ENCODE results near the gene AOPEP. TPM values are rescaled to one million over a fixed set of nuclear protein-coding genes. Genes with fewer than 3 reads are reported as not detected.

AOPEP gene
- total RNA-seq, 1 donor from 2014 or later, result 24.8 TPM

DNA sequence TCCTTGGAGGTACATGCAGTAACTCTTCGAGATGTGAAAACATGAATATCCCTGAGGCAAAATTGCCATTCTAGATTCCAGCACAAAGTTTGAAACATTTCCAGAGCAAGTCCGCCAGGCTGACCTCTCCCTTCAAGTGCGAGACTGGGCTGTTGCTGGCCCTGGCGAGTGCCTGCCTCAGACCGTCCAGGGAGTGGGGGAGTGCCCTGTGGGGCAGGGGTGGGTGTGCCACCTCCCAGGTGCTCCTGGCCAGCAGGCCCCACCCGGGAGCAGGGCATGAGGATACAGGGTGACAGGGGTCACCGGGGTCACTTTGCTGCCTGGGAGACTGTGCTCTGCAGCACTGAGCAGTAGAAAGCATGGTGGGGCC is 199.9 kb downstream of the AOPEP start:
- TF ChIP-seq, protein P1, sequence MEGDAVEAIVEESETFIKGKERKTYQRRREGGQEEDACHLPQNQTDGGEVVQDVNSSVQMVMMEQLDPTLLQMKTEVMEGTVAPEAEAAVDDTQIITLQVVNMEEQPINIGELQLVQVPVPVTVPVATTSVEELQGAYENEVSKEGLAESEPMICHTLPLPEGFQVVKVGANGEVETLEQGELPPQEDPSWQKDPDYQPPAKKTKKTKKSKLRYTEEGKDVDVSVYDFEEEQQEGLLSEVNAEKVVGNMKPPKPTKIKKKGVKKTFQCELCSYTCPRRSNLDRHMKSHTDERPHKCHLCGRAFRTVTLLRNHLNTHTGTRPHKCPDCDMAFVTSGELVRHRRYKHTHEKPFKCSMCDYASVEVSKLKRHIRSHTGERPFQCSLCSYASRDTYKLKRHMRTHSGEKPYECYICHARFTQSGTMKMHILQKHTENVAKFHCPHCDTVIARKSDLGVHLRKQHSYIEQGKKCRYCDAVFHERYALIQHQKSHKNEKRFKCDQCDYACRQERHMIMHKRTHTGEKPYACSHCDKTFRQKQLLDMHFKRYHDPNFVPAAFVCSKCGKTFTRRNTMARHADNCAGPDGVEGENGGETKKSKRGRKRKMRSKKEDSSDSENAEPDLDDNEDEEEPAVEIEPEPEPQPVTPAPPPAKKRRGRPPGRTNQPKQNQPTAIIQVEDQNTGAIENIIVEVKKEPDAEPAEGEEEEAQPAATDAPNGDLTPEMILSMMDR (conservative IDR thresholded peaks at IDR 0.05), result no peak
- DNase-seq (ENCODE audit: low read depth, low spot score), result no peak
- Mint-ChIP-seq H3K4me3 (no peak overlapping the region), H3K36me3 (ENCODE audit: low read depth) (no peaks in the 10 kb centered on the region), H3K27ac (ENCODE audit: unreplicated experiment) (no peak overlapping the region), H3K9me3 (no peaks in the 10 kb centered on the region), H3K4me1 (peaks cover 51% of the 10 kb centered on the region), H3K27me3 (ENCODE audit: low read depth) (no peaks in the 10 kb centered on the region)

DNA sequence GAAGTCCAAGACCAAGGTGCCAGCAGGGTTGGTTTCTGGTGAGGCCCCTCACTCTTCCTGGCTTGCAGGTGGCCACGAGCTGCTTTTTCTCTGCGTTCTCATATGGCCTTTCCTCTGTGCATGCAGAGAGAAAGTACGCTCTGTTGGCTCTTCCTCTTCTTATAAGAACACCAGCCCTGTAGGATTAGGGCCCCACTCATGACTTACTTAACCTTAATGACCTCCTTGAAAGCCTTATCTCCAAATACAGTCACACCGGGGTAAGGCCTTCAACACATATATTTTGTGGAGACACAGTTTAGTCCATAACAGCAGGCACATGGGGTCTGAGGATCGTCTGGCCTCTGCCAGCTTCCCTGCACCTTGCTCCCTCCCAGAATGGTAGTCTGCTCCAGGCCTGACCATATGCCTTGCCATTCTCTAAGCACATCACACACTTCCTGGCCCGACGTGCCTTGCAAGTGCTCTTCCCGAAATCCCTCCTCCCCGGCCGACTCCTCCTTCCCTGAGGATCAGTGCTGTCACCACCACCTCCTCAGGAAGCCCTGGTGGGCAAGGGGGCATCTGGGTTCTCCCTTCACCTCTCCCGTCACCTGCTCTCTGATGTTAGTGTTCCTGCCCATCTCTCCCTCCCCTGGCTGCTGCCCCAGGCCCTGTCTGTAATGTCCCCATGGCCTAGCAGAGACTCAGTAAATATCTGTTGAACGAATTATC is 200.7 kb downstream of the AOPEP start:
- TF ChIP-seq, protein P1 (conservative IDR thresholded peaks at IDR 0.05), result no peak

DNA sequence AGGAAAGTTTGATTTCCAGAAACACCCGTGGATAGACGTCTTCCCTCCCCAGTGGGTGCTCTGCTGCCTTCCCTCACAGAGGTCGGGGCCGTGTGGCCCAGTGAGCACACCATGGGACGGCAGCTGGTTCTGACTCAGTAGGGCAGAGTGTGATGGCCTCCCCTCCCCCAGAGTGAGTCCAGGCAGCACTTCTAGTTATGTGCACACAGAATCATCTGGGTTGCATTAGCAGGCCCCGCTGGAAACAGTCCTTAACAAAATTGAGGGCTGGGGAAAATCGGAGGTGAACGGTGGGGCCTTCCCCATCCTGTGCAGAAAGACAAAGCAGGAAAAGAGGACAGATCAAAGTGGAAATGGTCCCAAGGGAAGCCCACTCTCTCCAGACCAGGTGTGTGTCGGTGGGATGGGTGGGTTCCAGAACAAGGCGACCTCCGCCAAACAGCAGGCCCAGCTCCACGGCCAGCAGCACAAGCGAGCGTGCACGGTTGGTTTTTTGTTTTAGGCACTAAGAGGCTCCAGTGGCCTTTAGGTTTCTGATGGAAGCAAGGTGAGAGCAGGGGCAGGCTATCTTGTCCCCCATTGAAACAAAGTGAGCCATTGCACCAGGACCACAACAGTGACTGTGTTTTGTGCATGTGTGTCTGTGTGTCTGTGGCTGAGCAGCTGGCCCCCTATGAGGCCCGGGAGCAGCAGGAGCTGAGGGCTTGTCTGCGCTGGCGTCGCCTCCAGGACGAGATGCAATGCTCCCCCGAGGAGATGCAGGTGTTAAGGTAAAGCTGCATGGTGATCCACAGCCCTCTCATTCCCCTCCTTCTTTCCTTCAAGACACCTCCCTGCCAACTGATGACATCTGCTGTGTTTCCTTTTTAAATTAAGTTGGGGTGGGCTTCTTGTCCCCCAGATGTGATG is 201.5 kb downstream of the AOPEP start:
- H3K9me3 Mint-ChIP-seq, result no peaks in the 10 kb centered on the region
- TF ChIP-seq, protein P1 (conservative IDR thresholded peaks at IDR 0.05), result no peak
- no peaks in the 10 kb centered on the region for H3K36me3 Mint-ChIP-seq (ENCODE audit: low read depth)
- H3K27me3 Mint-ChIP-seq (ENCODE audit: low read depth), result no peaks in the 10 kb centered on the region
- peaks cover 38% of the 10 kb centered on the region for H3K4me1 Mint-ChIP-seq
- no peak for DNase-seq (ENCODE audit: low read depth, low spot score)
- H3K27ac Mint-ChIP-seq (ENCODE audit: unreplicated experiment), result peak overlapping the region; percentile 77
- H3K4me3 Mint-ChIP-seq, result no peak overlapping the region

More for the DNA sequence above, 200.7 kb downstream of the AOPEP start:
- Mint-ChIP-seq H3K4me3 (no peak overlapping the region), H3K36me3 (ENCODE audit: low read depth) (no peaks in the 10 kb centered on the region), H3K9me3 (no peaks in the 10 kb centered on the region), H3K27me3 (ENCODE audit: low read depth) (no peaks in the 10 kb centered on the region), H3K27ac (ENCODE audit: unreplicated experiment) (peak overlapping the region; percentile 77), H3K4me1 (peaks cover 43% of the 10 kb centered on the region)
- DNase-seq (ENCODE audit: low read depth, low spot score), result no peak

DNA sequence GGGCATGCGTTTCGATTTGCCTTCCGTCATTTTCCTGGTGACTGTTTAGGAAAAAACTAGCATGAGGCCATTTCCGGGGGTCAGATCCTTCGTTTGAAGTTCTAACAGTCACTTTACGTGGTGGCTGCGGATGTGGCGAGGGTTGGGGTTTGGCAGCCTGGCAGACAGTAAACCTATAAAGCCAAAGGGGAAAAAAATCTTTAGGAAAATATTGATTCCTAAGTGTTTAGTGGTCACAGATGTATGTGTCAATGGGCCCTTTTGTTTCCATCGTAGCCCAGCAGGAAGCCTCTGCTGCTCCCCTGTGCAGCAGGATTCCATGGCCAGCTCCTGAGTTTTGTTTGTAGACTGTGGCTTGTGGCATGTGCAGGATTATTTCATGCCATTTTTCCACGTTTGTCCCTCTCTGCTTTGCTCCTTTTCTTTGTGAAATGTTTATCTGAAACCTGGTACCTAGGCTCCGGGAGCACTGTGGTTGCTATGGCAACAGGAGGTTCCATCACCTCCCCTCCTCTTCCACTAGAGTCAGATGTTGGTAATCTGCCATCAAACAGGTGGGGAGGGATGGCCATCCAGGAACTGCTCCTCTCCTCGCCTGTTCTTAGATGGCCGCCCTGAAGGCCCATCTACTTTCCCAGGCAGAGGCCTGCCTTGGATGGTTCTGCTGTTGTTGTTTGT is 202.3 kb downstream of the AOPEP start:
- no peak overlapping the region for H3K4me3 Mint-ChIP-seq
- TF ChIP-seq, protein P1 (conservative IDR thresholded peaks at IDR 0.05), result no peak
- H3K9me3 Mint-ChIP-seq, result no peaks in the 10 kb centered on the region
- H3K4me1 Mint-ChIP-seq, result peaks cover 35% of the 10 kb centered on the region
- peak overlapping the region; percentile 85 for H3K27ac Mint-ChIP-seq (ENCODE audit: unreplicated experiment)
- H3K27me3 Mint-ChIP-seq (ENCODE audit: low read depth), result no peaks in the 10 kb centered on the region
- DNase-seq (ENCODE audit: low read depth, low spot score), result no peak
- no peaks in the 10 kb centered on the region for H3K36me3 Mint-ChIP-seq (ENCODE audit: low read depth)

DNA sequence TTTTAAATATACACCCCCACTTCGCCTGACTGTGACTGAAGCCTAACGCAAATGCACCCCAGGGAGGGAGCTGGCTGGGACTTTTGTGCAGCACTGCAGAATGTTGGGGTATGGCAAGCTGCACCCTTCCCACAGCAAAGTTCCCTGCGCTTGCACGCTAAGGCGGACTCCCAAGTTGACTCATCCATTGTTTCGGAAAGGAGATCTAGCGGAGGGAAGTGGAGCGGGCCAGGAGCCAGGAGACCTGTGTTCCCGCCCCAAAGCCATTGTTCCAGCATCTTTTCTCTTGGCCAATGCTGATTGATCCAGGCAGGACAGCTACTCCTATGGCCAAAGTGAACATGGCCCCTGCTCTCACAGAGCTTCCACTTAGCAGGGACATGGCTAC is 202.9 kb downstream of the AOPEP start:
- TF ChIP-seq, protein P1 (conservative IDR thresholded peaks at IDR 0.05), result no peak
- Mint-ChIP-seq H3K27ac (ENCODE audit: unreplicated experiment) (peak overlapping the region; percentile 85), H3K4me3 (no peak overlapping the region), H3K4me1 (peaks cover 34% of the 10 kb centered on the region), H3K9me3 (no peaks in the 10 kb centered on the region), H3K36me3 (ENCODE audit: low read depth) (no peaks in the 10 kb centered on the region), H3K27me3 (ENCODE audit: low read depth) (no peaks in the 10 kb centered on the region)
- DNase-seq (ENCODE audit: low read depth, low spot score), result no peak
